Trophoblast cell (in vitro differentiated cells and primary cell): ENCODE results near the gene SCN10A.

ENCODE experiments used
- DNase-seq, 2 donors: peaks; one replicate each; pipeline ENCODE4 v3.0.0-alpha.2; 2016
- H2AFZ ChIP-seq: 2 replicates; pipeline ENCODE4 v1.6.1; 2013; ENCODE audit warnings: low read length, moderate library complexity, mild to moderate bottlenecking; ENCODE audit not compliant: insufficient read depth, poor library complexity
- H2AK5ac ChIP-seq: 2 replicates; pipeline ENCODE4 v1.6.1; 2013; ENCODE audit warnings: mild to moderate bottlenecking, low read length
- H2BK120ac ChIP-seq: 2 replicates; pipeline ENCODE4 v1.6.1; 2013; ENCODE audit warnings: low read length, mild to moderate bottlenecking, moderate library complexity; ENCODE audit not compliant: insufficient read depth, poor library complexity
- H2BK12ac ChIP-seq: 2 replicates; pipeline ENCODE4 v1.6.1; 2013; ENCODE audit warnings: mild to moderate bottlenecking, low read length, moderate library complexity
- H2BK5ac ChIP-seq: 2 replicates; pipeline ENCODE4 v1.6.1; 2013; ENCODE audit warnings: low read length, low read depth, moderate library complexity, mild to moderate bottlenecking; ENCODE audit not compliant: poor library complexity
- H3K14ac ChIP-seq: 2 replicates; pipeline ENCODE4 v1.6.1; 2013; ENCODE audit warnings: mild to moderate bottlenecking, low read length
- H3K18ac ChIP-seq: 2 replicates; pipeline ENCODE4 v1.6.1; 2013; ENCODE audit warnings: mild to moderate bottlenecking, low read length
- H3K23ac ChIP-seq: 2 replicates; pipeline ENCODE4 v1.6.1; 2013; ENCODE audit warnings: low read length
- H3K27ac ChIP-seq: 2 replicates; pipeline ENCODE4 v1.5.1; 2013; ENCODE audit warnings: low read depth, mild to moderate bottlenecking, inconsistent platforms, low read length, moderate library complexity
- H3K27me3 ChIP-seq: 2 replicates; pipeline ENCODE4 v1.6.1; 2013; ENCODE audit warnings: inconsistent platforms, mild to moderate bottlenecking, low read length, moderate library complexity; ENCODE audit not compliant: insufficient read depth
- H3K36me3 ChIP-seq, 2 experiments: 1 replicate in 1 of 2; 2 replicates in 1 of 2; pipeline ENCODE4 v1.6.1; 2013; ENCODE audit warnings: low read length in 2 of 2, mild to moderate bottlenecking in 2 of 2, moderate library complexity in 1 of 2; ENCODE audit not compliant: insufficient read depth in 2 of 2, control insufficient read depth in 1 of 2
- H3K4ac ChIP-seq: 2 replicates; pipeline ENCODE4 v1.6.1; 2013; ENCODE audit warnings: low read depth, mild to moderate bottlenecking, low read length, moderate library complexity
- H3K4me1 ChIP-seq, 2 experiments: 1 replicate in 1 of 2; 2 replicates in 1 of 2; pipeline ENCODE4 v1.6.1; 2013; ENCODE audit warnings: low read length in 2 of 2, mild to moderate bottlenecking in 2 of 2, moderate library complexity in 1 of 2; ENCODE audit not compliant: insufficient read depth in 2 of 2, control insufficient read depth in 1 of 2
- H3K4me2 ChIP-seq: 2 replicates; pipeline ENCODE4 v1.6.1; 2013; ENCODE audit warnings: inconsistent platforms, mild to moderate bottlenecking, low read length, moderate library complexity
- H3K4me3 ChIP-seq: 2 replicates; pipeline ENCODE4 v1.5.1; 2013; ENCODE audit warnings: mild to moderate bottlenecking, low read depth, low read length, inconsistent platforms
- H3K79me1 ChIP-seq: one replicate; pipeline ENCODE4 v1.6.1; 2013; ENCODE audit warnings: low read length
- H3K79me2 ChIP-seq: 2 replicates; pipeline ENCODE4 v1.6.1; 2013; ENCODE audit warnings: low read length, mild to moderate bottlenecking; ENCODE audit not compliant: control insufficient read depth, insufficient read depth, poor library complexity
- H3K9ac ChIP-seq: 2 replicates; pipeline ENCODE4 v1.6.1; 2013; ENCODE audit warnings: mild to moderate bottlenecking, low read length
- H3K9me3 ChIP-seq: 2 replicates; pipeline ENCODE4 v1.6.1; 2013; ENCODE audit warnings: low read depth, mild to moderate bottlenecking, control low read depth, inconsistent platforms, low read length; ENCODE audit not compliant: insufficient read depth
- H4K12ac ChIP-seq: 2 replicates; pipeline ENCODE4 v1.6.1; 2013; ENCODE audit warnings: low read depth, mild to moderate bottlenecking, low read length, moderate library complexity
- H4K8ac ChIP-seq: 2 replicates; pipeline ENCODE4 v1.6.1; 2013; ENCODE audit warnings: low read depth, mild to moderate bottlenecking, low read length, moderate library complexity
- H4K91ac ChIP-seq: one replicate; pipeline ENCODE4 v1.6.1; 2013; ENCODE audit warnings: low read depth, mild to moderate bottlenecking, low read length, moderate library complexity
- WGBS: extraction: QIAGEN DNeasy Blood & Tissue Kit; methylation state at CpG from one replicate; pipeline ENCODE4 v1.1.7; 2013; ENCODE audit warnings: missing lambda C conversion rate; ENCODE audit not compliant: insufficient read length, insufficient coverage; ENCODE audit errors: extremely low coverage; 5-methylcytosine and 5-hydroxymethylcytosine counted together

Gene SCN10A

DNA sequence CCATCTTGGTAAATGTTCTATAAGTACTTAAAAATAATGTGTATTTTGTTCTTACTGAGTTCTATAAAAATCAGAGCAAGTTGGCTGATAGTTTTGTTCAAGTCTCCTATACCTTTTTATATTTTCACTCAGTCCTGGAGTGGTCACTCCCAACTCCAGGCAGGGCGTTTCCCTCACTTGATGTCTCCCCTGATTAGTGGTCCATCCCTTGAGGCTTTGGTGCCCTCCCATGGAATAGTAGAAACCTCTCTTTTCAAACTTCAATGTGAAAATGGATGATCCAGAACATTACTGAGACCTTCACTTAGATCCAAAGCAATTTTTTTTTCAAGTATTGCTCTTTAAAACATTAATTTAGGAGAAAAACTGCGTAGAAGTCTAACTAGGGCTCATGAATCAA is 25.0 kb upstream of the SCN10A start:
- no peaks in the 10 kb centered on the region for H3K79me2 ChIP-seq
- no peak overlapping the region for H3K18ac ChIP-seq
- H3K9ac ChIP-seq, result no peak overlapping the region
- no peak overlapping the region for H3K14ac ChIP-seq
- H2AFZ ChIP-seq, result no peak overlapping the region
- H3K36me3 ChIP-seq, result no peaks in the 10 kb centered on the region
- H3K79me1 ChIP-seq, result no peaks in the 10 kb centered on the region
- no peaks in the 10 kb centered on the region for H3K4me1 ChIP-seq
- H3K27me3 ChIP-seq, result no peaks in the 10 kb centered on the region
- H3K9me3 ChIP-seq, result no peaks in the 10 kb centered on the region
- no peak overlapping the region for H2AK5ac ChIP-seq
- no peak overlapping the region for H3K4ac ChIP-seq
- H2BK5ac ChIP-seq, result no peak overlapping the region
- H4K91ac ChIP-seq, result no peak overlapping the region
- H3K23ac ChIP-seq, result no peak overlapping the region
- no peak overlapping the region for H2BK12ac ChIP-seq
- WGBS, result no CpG with 5 or more reads among the region's 2 CpGs
- no peak overlapping the region for H2BK120ac ChIP-seq
- no peak overlapping the region for H3K27ac ChIP-seq
- DNase-seq, result no peak
- H4K12ac ChIP-seq, result no peak overlapping the region
- H3K4me2 ChIP-seq, result no peak overlapping the region
- no peak overlapping the region for H3K4me3 ChIP-seq
- H4K8ac ChIP-seq, result no peak overlapping the region

DNA sequence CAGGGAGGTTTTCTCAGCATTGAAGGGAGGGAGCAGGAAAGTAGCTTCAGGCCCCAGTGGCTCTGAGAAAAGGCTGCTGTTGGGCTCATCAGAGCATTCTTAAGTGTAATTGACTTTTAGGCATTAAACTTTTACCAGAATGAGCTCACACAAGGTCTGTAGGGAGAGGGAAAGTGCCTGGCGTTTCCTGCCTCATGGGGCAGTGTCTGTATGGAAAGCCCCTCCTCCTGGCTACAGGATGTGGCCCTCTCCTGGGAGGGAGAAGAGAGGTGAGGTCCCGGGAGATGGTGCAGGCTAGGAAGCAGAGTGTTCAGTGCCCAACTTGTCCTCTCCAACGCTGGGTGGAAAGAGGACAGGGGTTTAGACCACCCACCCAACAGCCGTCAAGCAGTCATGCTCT is 21.3 kb upstream of the SCN10A start:
- WGBS, result no CpG with 5 or more reads among the region's 4 CpGs
- no peak overlapping the region for H3K4me2 ChIP-seq
- H3K9me3 ChIP-seq, result no peaks in the 10 kb centered on the region
- DNase-seq, result no peak
- H2AFZ ChIP-seq, result no peak overlapping the region
- H4K12ac ChIP-seq, result no peak overlapping the region
- H3K79me2 ChIP-seq, result no peaks in the 10 kb centered on the region
- H2AK5ac ChIP-seq, result no peak overlapping the region
- H2BK12ac ChIP-seq, result no peak overlapping the region
- no peak overlapping the region for H2BK5ac ChIP-seq
- H4K91ac ChIP-seq, result no peak overlapping the region
- no peak overlapping the region for H2BK120ac ChIP-seq
- H3K14ac ChIP-seq, result no peak overlapping the region
- no peak overlapping the region for H3K23ac ChIP-seq
- no peaks in the 10 kb centered on the region for H3K79me1 ChIP-seq
- no peak overlapping the region for H3K4me3 ChIP-seq
- peaks cover 0 to 3% of the 10 kb centered on the region in 2 experiments for H3K4me1 ChIP-seq
- no peaks in the 10 kb centered on the region for H3K36me3 ChIP-seq
- H3K18ac ChIP-seq, result no peak overlapping the region
- H3K9ac ChIP-seq, result no peak overlapping the region
- H3K27me3 ChIP-seq, result no peaks in the 10 kb centered on the region
- H3K4ac ChIP-seq, result no peak overlapping the region
- no peak overlapping the region for H4K8ac ChIP-seq
- H3K27ac ChIP-seq, result no peak overlapping the region

DNA sequence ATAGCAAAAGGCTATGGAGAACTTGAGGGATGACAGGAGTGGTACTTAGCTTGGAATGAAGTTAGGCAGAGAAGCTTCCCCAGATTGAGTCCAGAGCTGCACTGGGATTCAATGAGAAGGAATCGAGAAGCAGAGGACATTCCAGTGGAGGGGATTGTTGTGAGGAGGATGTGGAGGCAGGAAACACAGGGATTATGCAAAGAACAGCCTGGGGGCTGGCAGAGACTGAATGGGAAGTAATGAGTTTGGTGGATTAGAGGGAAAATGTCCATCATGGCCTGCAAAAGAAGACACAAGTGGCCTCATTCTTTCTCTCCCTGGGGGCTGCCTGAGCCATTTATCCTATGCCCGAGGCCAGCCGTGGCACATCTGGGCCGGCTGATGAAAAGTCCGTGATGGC is 20.5 kb upstream of the SCN10A start:
- no peak overlapping the region for H3K4ac ChIP-seq
- H3K9ac ChIP-seq, result peak overlapping the region; percentile 48
- no peak overlapping the region for H4K8ac ChIP-seq
- no peak overlapping the region for H2AK5ac ChIP-seq
- H3K27me3 ChIP-seq, result no peaks in the 10 kb centered on the region
- no peaks in the 10 kb centered on the region for H3K79me1 ChIP-seq
- no peaks in the 10 kb centered on the region for H3K79me2 ChIP-seq
- no peak overlapping the region for H2AFZ ChIP-seq
- no peak overlapping the region for H4K91ac ChIP-seq
- DNase-seq, result no peak
- no peaks in the 10 kb centered on the region for H3K9me3 ChIP-seq
- no peak overlapping the region for H2BK5ac ChIP-seq
- H3K18ac ChIP-seq, result no peak overlapping the region
- no peak overlapping the region for H4K12ac ChIP-seq
- no peak overlapping the region for H3K4me3 ChIP-seq
- peaks cover 0 to 3% of the 10 kb centered on the region in 2 experiments for H3K4me1 ChIP-seq
- H3K23ac ChIP-seq, result no peak overlapping the region
- H2BK120ac ChIP-seq, result no peak overlapping the region
- no peak overlapping the region for H3K14ac ChIP-seq
- no peak overlapping the region for H3K27ac ChIP-seq
- H2BK12ac ChIP-seq, result no peak overlapping the region
- H3K4me2 ChIP-seq, result no peak overlapping the region
- WGBS, result no CpG with 5 or more reads among the region's 5 CpGs
- no peaks in the 10 kb centered on the region for H3K36me3 ChIP-seq

DNA sequence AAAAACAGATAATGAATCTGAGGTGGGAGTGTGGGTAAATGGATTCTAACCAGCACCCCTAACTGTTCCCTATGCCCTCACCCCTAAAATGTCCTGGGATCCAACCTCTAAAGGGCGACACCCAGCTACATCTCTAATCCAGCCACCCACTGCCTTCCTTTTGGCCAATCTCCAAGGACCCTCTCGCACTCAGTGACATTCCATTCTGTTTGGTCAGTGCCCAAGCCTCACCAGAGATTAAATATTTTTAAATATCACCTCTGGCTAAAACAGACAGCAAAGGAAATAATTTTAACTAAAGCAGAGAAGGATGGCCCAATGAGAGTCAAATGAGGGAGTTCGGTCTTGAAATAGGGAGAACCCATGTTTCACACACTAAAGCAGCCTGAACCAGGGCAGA is 19.9 kb upstream of the SCN10A start:
- H4K8ac ChIP-seq, result no peak overlapping the region
- DNase-seq, result no peak
- H2AK5ac ChIP-seq, result no peak overlapping the region
- H4K91ac ChIP-seq, result no peak overlapping the region
- no peaks in the 10 kb centered on the region for H3K79me1 ChIP-seq
- H4K12ac ChIP-seq, result no peak overlapping the region
- no peak overlapping the region for H3K9ac ChIP-seq
- H3K4me2 ChIP-seq, result no peak overlapping the region
- no peak overlapping the region for H2BK12ac ChIP-seq
- H2BK5ac ChIP-seq, result no peak overlapping the region
- no peaks in the 10 kb centered on the region for H3K36me3 ChIP-seq
- H2BK120ac ChIP-seq, result no peak overlapping the region
- H3K23ac ChIP-seq, result no peak overlapping the region
- H3K18ac ChIP-seq, result no peak overlapping the region
- H3K27me3 ChIP-seq, result no peaks in the 10 kb centered on the region
- WGBS, result no CpG with 5 or more reads among the region's 3 CpGs
- H3K4me3 ChIP-seq, result no peak overlapping the region
- no peak overlapping the region for H3K14ac ChIP-seq
- H3K9me3 ChIP-seq, result no peaks in the 10 kb centered on the region
- no peaks in the 10 kb centered on the region for H3K79me2 ChIP-seq
- H2AFZ ChIP-seq, result no peak overlapping the region
- H3K4me1 ChIP-seq, result peaks cover 0 to 3% of the 10 kb centered on the region in 2 experiments
- no peak overlapping the region for H3K27ac ChIP-seq
- no peak overlapping the region for H3K4ac ChIP-seq
